GM12878 (cell line): ENCODE results near the gene EXOC3L4. TPM values are rescaled to one million over a fixed set of nuclear protein-coding genes. Genes with fewer than 3 reads are reported as not detected.

Experiments used
- ATAC-seq: fragments of 200-7000 bp; cut with Tn5 transposase; 3 replicates; pipeline ENCODE4 v1.9.1; 2020; ENCODE audit warnings: mild to moderate bottlenecking, moderate library complexity
- BruUV-seq: library from RNA; stranded (reverse); fragments of 400-500 nt; replicated peaks from 2 replicates; lab custom pipeline; 2021; lab: Mats Ljungman, UMichigan
- CTCF ChIA-PET: fragments of 300-600 bp; sonication (Branson Sonifier 250); formaldehyde crosslinking; extraction: SDS; loops from one replicate; lab custom pipeline; 2021; ENCODE audit warnings: inconsistent platforms; lab: Yijun Ruan, JAX
- POLR2A ChIA-PET: fragments of 350-600 bp; formaldehyde crosslinking; extraction: SDS; loops from one replicate; lab custom pipeline; 2021; ENCODE audit warnings: inconsistent platforms; lab: Charles Lee
- RAD21 ChIA-PET: fragments of 300-600 bp; sonication (Branson Sonifier 250); formaldehyde crosslinking; loops from one replicate; lab custom pipeline; 2023; ENCODE audit warnings: antibody characterized with exemption; ENCODE audit not compliant: unreplicated experiment; lab: Charles Lee
- SMC1A ChIA-PET: fragments of 300-600 bp; sonication (Branson Sonifier 250); formaldehyde crosslinking; loops from one replicate; lab custom pipeline; 2023; ENCODE audit not compliant: unreplicated experiment, uncharacterized antibody; lab: Charles Lee
- DNase-seq: peaks from one replicate; pipeline ENCODE4 v3.0.0-alpha.2; 2011; ENCODE audit warnings: low read depth, low spot score
- FAIRE-seq: peaks from 3 replicates; lab custom pipeline; 2011; peaks lifted over from hg19 to GRCh38; lab: Jason Lieb, UNC
- H2AFZ ChIP-seq: 2 replicates; pipeline ENCODE4 v1.6.0; 2011; ENCODE audit warnings: low read depth, low read length, control low read depth; ENCODE audit not compliant: control insufficient read depth
- H3K27ac ChIP-seq: 2 replicates; pipeline ENCODE4 v1.5.1; 2011; ENCODE audit warnings: control low read depth; ENCODE audit not compliant: control insufficient read depth, insufficient read depth
- H3K27me3 ChIP-seq, 2 experiments: replicated peaks in 1 of 2; 2 replicates each; pipeline versions ENCODE4 v1.6.0 to v1.6.1; 2011; ENCODE audit warnings: low read length in 1 of 2; ENCODE audit not compliant: control insufficient read depth in 2 of 2, insufficient read depth in 2 of 2
- H3K36me3 ChIP-seq, 2 experiments: 2 replicates each; pipeline ENCODE4 v1.5.1; 2011; ENCODE audit warnings: low read length in 1 of 2; ENCODE audit not compliant: control insufficient read depth in 2 of 2, insufficient read depth in 2 of 2
- H3K4me1 ChIP-seq: 2 replicates; pipeline ENCODE4 v1.6.1; 2011; ENCODE audit warnings: mild to moderate bottlenecking, low read length, moderate library complexity, mixed read lengths; ENCODE audit not compliant: control insufficient read depth, insufficient read depth
- H3K4me2 ChIP-seq: 2 replicates; pipeline ENCODE4 v1.6.0; 2011; ENCODE audit warnings: control low read depth; ENCODE audit not compliant: control insufficient read depth, insufficient read depth
- H3K4me3 ChIP-seq: fragments of 200-600 bp; sonication (generic); 2 replicates; pipeline ENCODE4 v1.5.1; 2016
- H3K79me2 ChIP-seq: 2 replicates; pipeline ENCODE4 v1.6.0; 2011; ENCODE audit warnings: low read length; ENCODE audit not compliant: control insufficient read depth, insufficient read depth
- H3K9ac ChIP-seq: 2 replicates; pipeline ENCODE4 v1.8.0; 2011; ENCODE audit warnings: low read length, control low read depth, mixed read lengths; ENCODE audit not compliant: control insufficient read depth, insufficient read depth
- H3K9me3 ChIP-seq: replicated peaks from 3 replicates; pipeline ENCODE4 v1.5.1; 2011; ENCODE audit warnings: mild to moderate bottlenecking, low read length; ENCODE audit not compliant: control insufficient read depth, insufficient read depth
- H4K20me1 ChIP-seq: 2 replicates; pipeline ENCODE4 v1.6.0; 2011; ENCODE audit not compliant: control insufficient read depth, insufficient read depth
- ATF2 ChIP-seq: IDR thresholded peaks from 2 replicates; pipeline ENCODE4 v1.6.1; 2012; ENCODE audit warnings: low read length, inconsistent platforms
- CBX3 ChIP-seq: fragments of 200-600 bp; sonication (generic); IDR thresholded peaks from 2 replicates; pipeline ENCODE4 v1.6.1; 2016; ENCODE audit warnings: low read depth, borderline replicate concordance
- EGR1 ChIP-seq, 2 experiments: IDR thresholded peaks; 1 replicate in 1 of 2; 2 replicates in 1 of 2; pipeline ENCODE4 v1.6.1; 2011 to 2012; ENCODE audit warnings: low read depth in 2 of 2, low read length in 2 of 2, borderline replicate concordance in 1 of 2, mild to moderate bottlenecking in 1 of 2, moderate library complexity in 1 of 2
- IKZF2 ChIP-seq, 2 experiments: fragments of 450-650 bp; IDR thresholded peaks; 2 replicates each; pipeline ENCODE4 v1.6.1; 2017; ENCODE audit warnings: mild to moderate bottlenecking in 2 of 2, moderate library complexity in 2 of 2
- KAT2A ChIP-seq: conservative IDR thresholded peaks from 2 replicates; pipeline ENCODE4 v1.6.1; 2011; ENCODE audit warnings: low read depth, low read length; ENCODE audit not compliant: control insufficient read depth
- MTA3 ChIP-seq: IDR thresholded peaks from 2 replicates; pipeline ENCODE4 v1.6.1; 2012; ENCODE audit warnings: low read length, inconsistent platforms, borderline replicate concordance
- MYB ChIP-seq: fragments of 150-350 bp; IDR thresholded peaks from 2 replicates; pipeline ENCODE4 v1.6.1; 2014; ENCODE audit warnings: mild to moderate bottlenecking, low read depth, low read length, borderline replicate concordance
- NR2C2 ChIP-seq: IDR thresholded peaks from 2 replicates; pipeline ENCODE4 v1.6.1; 2011; ENCODE audit warnings: borderline replicate concordance, low read depth; ENCODE audit not compliant: control insufficient read depth, insufficient read length
- PML ChIP-seq: IDR thresholded peaks from 2 replicates; pipeline ENCODE4 v1.6.1; 2012; ENCODE audit warnings: low read length, inconsistent platforms
- POLR2A ChIP-seq: IDR thresholded peaks from 2 replicates; pipeline ENCODE4 v1.6.1; 2011; ENCODE audit warnings: low read depth, mild to moderate bottlenecking, low read length
- TBL1XR1 ChIP-seq: IDR thresholded peaks from 2 replicates; pipeline ENCODE4 v1.6.1; 2012; ENCODE audit warnings: low read depth, low read length, improper control_type of control experiment
- TCF3 ChIP-seq: IDR thresholded peaks from 2 replicates; pipeline ENCODE4 v1.6.1; 2012; ENCODE audit warnings: low read depth, mild to moderate bottlenecking, low read length, borderline replicate concordance; ENCODE audit not compliant: insufficient read depth
- YBX1 ChIP-seq: fragments of 450-650 bp; IDR thresholded peaks from 2 replicates; pipeline ENCODE4 v1.6.1; 2016; ENCODE audit warnings: antibody characterized with exemption
- ZBTB40 ChIP-seq: fragments of 450-650 bp; IDR thresholded peaks from 2 replicates; pipeline ENCODE4 v1.6.1; 2016; ENCODE audit warnings: mild to moderate bottlenecking, moderate library complexity, borderline replicate concordance
- ZNF687 ChIP-seq: fragments of 450-650 bp; IDR thresholded peaks from 2 replicates; pipeline ENCODE4 v1.6.1; 2017; ENCODE audit warnings: mild to moderate bottlenecking, moderate library complexity
- WGBS: methylation state at CpG from one replicate; pipeline ENCODE4 v1.1.6; 2016; ENCODE audit warnings: low lambda C conversion rate; ENCODE audit not compliant: insufficient replicate concordance, insufficient coverage; ENCODE audit errors: missing lambda C conversion rate; 5-methylcytosine and 5-hydroxymethylcytosine counted together
- in situ Hi-C: fragments of 300-500 bp; cut with MboI; formaldehyde crosslinking; loops from 9 replicates; pipeline ENCODE4 v1.14.3; 2018; ENCODE audit warnings: mixed read lengths
- intact Hi-C: fragments of 100-400 bp; cut with micrococcal nuclease; formaldehyde crosslinking; loops from one replicate; pipeline ENCODE4 v1.14.2; 2022; ENCODE audit not compliant: unreplicated experiment
- polyA plus RNA-seq, 11 experiments: library from polyadenylated mRNA; depleted of rRNA in 4 of 11; unstranded in 6 of 11; stranded (reverse) in 5 of 11; fragments of >200 nt; fragmentation: Nextera tagmentation in 4 of 11; fragmentation: Illumina TruSeq in 1 of 11; extraction: Ambion mirVana in 4 of 11; extraction: Trizol in 1 of 11; gene quantifications; 1 replicate in 1 of 11; 2 replicates in 10 of 11; pipeline versions ENCODE4 v1.2.1 to v1.2.3, GENCODE V29; 2011 to 2016; ENCODE audit warnings: inconsistent platforms in 2 of 11, missing spikeins in 2 of 11, low read depth in 1 of 11
- total RNA-seq, 4 experiments: library from RNA; depleted of rRNA in 3 of 4; stranded (reverse); fragments of >200 nt in 3 of 4; fragmentation: Illumina TruSeq in 1 of 4; extraction: Trizol in 1 of 4; gene quantifications; 2 replicates each; pipeline versions ENCODE4 v1.2.1 to v1.2.3, GENCODE V29; 2013 to 2021

The EXOC3L4 gene
- total and polyA plus RNA-seq, 10 of the 15 experiments (the other 5 are each of a cell fraction or from before 2014, with no cell fraction given), result not detected

- Histone ChIP-seq H3K36me3 (peaks cover 3 to 5% of the 10 kb centered on the region in 2 experiments; a peak in 3 of 4 replicates), H2AFZ (no peak overlapping the region), H3K4me1 (peaks cover 16% of the 10 kb centered on the region), H3K27ac (no peak overlapping the region), H3K9ac (no peak overlapping the region), H3K4me2 (no peak overlapping the region), H3K79me2 (no peaks in the 10 kb centered on the region), H3K4me3 (no peak overlapping the region), H4K20me1 (no peaks in the 10 kb centered on the region), H3K9me3 (no peaks in the 10 kb centered on the region), H3K27me3 (no peaks in the 10 kb centered on the region)
- ChIA-PET RAD21 (interaction anchor here (1.5 to 5.3 kb wide), 2 partner anchors 33 kb away, joined by 7 to 120 read pairs; no protein-coding TSS in a partner anchor), CTCF (interaction anchor here (0.7 to 8.6 kb wide), 3 partner anchors 23 to 33 kb away, joined by 3 to 176 read pairs (median 7); no protein-coding TSS in a partner anchor), SMC1A (no interaction called here), POLR2A (interaction anchor here (0.9 kb wide), 1 partner anchor 13 kb away, joined by 3 read pairs; no protein-coding TSS in a partner anchor)
- DNase-seq (no peak), ATAC-seq (no peak), FAIRE-seq (no peak)
- BruUV-seq, result no TSS peak
- in situ Hi-C loops (no loop called here), intact Hi-C loops (no loop called here)
- 78% methylated on average over 21 of the region's 22 CpGs for WGBS
- no peak for TF ChIP-seq TCF3
- no peak for TF ChIP-seq NR2C2
- no peak for TF ChIP-seq IKZF2 (IDR thresholded peaks at IDR 0.05)
- TF ChIP-seq PML, result no peak
- TF ChIP-seq ATF2, result no peak
- no peak for TF ChIP-seq MTA3
- no peak for TF ChIP-seq YBX1
- no peak for TF ChIP-seq MYB
- no peak for TF ChIP-seq KAT2A
- TF ChIP-seq TBL1XR1, result no peak
- no peak for TF ChIP-seq CBX3
- no peak for TF ChIP-seq EGR1 (IDR thresholded peaks at IDR 0.05; ENCODE audit: borderline replicate concordance in 1 of 2, low read depth in 2 of 2, low read length in 2 of 2)
- no peak for TF ChIP-seq ZBTB40
- no peak for TF ChIP-seq ZNF687
- no peak for TF ChIP-seq POLR2A
Observed at GRCh38 chr14:103137689-103138300, 43.3 kb downstream of the EXOC3L4 start.
